Hepatocyte (in vitro differentiated cells): Measurements from ENCODE around the gene CLN3.

Experiments
- EZH2 ChIP-seq: fragments of 200-600 bp; sonication (generic); IDR thresholded peaks from 2 replicates; pipeline ENCODE4 v1.6.1; 2016; ENCODE audit warnings: antibody characterized with exemption, mild to moderate bottlenecking, borderline replicate concordance
- TF ChIP-seq, protein P1 (sequence below): fragments of 200-600 bp; sonication (generic); IDR thresholded peaks from 2 replicates; pipeline ENCODE4 v1.5.1; 2016; ENCODE audit warnings: antibody characterized with exemption, mild to moderate bottlenecking; ENCODE audit not compliant: poor library complexity

DNA sequence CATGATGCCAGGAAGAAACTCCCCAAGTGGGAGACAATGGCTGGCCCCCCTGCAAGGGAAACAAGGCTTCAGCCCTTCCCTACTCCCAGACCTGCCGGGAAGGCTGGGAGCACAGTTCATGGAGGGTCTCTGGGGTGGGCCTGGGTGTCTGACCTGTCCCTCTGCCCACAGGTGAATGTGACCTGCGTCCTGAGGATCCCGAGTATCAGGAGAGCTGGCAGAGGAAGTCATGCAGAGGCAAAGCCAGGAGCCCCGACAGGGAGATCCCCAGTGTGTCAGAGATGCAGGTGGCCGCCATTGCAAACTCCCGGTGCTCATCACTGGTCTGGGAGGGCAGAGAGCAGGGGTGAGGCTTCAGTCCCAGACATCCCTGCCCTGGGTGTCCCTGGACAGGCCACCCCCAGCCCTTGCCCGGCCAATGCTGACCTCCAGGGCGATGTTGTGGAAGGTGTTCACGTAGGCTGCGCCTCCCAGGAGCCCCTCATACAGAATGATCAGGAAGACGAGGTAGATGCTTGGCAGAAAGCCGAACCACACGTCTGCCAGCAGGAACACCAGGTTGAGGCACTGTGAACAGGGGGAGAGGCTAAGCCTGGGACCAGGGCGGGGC, 14.5 kb downstream of the CLN3 start:
- TF ChIP-seq, protein P1, sequence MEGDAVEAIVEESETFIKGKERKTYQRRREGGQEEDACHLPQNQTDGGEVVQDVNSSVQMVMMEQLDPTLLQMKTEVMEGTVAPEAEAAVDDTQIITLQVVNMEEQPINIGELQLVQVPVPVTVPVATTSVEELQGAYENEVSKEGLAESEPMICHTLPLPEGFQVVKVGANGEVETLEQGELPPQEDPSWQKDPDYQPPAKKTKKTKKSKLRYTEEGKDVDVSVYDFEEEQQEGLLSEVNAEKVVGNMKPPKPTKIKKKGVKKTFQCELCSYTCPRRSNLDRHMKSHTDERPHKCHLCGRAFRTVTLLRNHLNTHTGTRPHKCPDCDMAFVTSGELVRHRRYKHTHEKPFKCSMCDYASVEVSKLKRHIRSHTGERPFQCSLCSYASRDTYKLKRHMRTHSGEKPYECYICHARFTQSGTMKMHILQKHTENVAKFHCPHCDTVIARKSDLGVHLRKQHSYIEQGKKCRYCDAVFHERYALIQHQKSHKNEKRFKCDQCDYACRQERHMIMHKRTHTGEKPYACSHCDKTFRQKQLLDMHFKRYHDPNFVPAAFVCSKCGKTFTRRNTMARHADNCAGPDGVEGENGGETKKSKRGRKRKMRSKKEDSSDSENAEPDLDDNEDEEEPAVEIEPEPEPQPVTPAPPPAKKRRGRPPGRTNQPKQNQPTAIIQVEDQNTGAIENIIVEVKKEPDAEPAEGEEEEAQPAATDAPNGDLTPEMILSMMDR: no peak
- TF ChIP-seq EZH2: no peak
